ENCODE data around the gene INO80. TPM values are rescaled to one million over a fixed set of nuclear protein-coding genes. Genes with fewer than 3 reads are reported as not detected.

Gene INO80
- total RNA-seq, 1 experiment from 2014 or later, result 15.3 TPM

DNA sequence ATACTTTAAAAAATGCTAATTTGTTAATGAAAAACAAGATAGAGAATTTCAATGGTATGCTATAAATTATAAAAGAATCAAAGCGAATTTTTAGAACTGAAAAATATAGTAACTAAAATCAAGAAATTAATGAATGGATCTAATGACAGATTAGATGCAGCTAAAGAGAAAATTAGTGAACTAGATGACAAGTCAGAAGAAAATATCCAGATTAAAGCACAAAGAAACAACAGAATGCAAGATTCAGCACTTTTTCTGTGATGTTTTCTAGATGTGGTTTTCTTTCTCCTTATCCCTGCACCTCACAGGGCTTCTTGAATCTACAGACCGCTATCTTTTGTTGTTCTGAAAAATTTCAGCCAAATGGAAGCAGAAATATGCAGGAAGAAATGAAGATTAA is 54.4 kb downstream of the INO80 start:
- CTCF ChIA-PET, result no interaction called here
- intact Hi-C loops (cut with micrococcal nuclease; ENCODE audit: unreplicated experiment), result no loop called here
- no peaks in the 10 kb centered on the region for H3K27me3 Mint-ChIP-seq (ENCODE audit: unreplicated experiment)
- TF ChIP-seq, protein P1, sequence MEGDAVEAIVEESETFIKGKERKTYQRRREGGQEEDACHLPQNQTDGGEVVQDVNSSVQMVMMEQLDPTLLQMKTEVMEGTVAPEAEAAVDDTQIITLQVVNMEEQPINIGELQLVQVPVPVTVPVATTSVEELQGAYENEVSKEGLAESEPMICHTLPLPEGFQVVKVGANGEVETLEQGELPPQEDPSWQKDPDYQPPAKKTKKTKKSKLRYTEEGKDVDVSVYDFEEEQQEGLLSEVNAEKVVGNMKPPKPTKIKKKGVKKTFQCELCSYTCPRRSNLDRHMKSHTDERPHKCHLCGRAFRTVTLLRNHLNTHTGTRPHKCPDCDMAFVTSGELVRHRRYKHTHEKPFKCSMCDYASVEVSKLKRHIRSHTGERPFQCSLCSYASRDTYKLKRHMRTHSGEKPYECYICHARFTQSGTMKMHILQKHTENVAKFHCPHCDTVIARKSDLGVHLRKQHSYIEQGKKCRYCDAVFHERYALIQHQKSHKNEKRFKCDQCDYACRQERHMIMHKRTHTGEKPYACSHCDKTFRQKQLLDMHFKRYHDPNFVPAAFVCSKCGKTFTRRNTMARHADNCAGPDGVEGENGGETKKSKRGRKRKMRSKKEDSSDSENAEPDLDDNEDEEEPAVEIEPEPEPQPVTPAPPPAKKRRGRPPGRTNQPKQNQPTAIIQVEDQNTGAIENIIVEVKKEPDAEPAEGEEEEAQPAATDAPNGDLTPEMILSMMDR (IDR thresholded peaks at IDR 0.05; ENCODE audit: unreplicated experiment), result no peak
- H3K9me3 Mint-ChIP-seq (ENCODE audit: low read depth, unreplicated experiment), result no peaks in the 10 kb centered on the region
- peaks cover 15% of the 10 kb centered on the region for H3K36me3 Mint-ChIP-seq (ENCODE audit: insufficient read depth, unreplicated experiment)
- no peaks in the 10 kb centered on the region for H3K4me1 Mint-ChIP-seq (ENCODE audit: low read depth, unreplicated experiment)
- no TSS peak for BruUV-seq (replicated peaks)
- no peak for DNase-seq
- no peak overlapping the region for H3K27ac Mint-ChIP-seq (ENCODE audit: unreplicated experiment)
- H3K4me3 Mint-ChIP-seq (ENCODE audit: low read depth, unreplicated experiment), result no peak overlapping the region

DNA sequence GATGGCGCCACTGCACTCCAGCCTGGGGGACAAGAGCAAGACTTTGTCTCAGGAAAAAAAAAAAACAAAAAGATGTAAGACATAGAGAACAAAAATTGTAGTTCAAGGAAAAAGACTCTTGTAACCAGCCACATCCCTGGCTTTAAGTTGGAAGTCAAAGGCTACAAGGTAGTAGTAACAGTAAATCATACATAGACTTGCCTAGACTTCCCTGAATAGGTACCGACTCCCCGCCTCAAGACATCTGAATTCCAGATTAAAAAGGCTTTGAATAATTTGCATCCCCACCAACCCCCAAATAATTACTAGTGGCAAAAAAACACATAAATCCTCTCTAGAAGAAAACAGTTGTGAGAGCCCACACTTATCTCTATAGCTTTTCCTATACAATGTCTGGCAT is 55.6 kb downstream of the INO80 start:
- Mint-ChIP-seq H3K36me3 (ENCODE audit: insufficient read depth, unreplicated experiment) (peaks cover 15% of the 10 kb centered on the region), H3K4me3 (ENCODE audit: low read depth, unreplicated experiment) (no peak overlapping the region), H3K4me1 (ENCODE audit: low read depth, unreplicated experiment) (no peaks in the 10 kb centered on the region), H3K9me3 (ENCODE audit: low read depth, unreplicated experiment) (no peaks in the 10 kb centered on the region), H3K27ac (ENCODE audit: unreplicated experiment) (no peak overlapping the region), H3K27me3 (ENCODE audit: unreplicated experiment) (no peaks in the 10 kb centered on the region)
- no TSS peak for BruUV-seq (replicated peaks)
- CTCF ChIA-PET, result no interaction called here
- TF ChIP-seq, protein P1 (IDR thresholded peaks at IDR 0.05; ENCODE audit: unreplicated experiment), result no peak
- intact Hi-C loops (cut with micrococcal nuclease; ENCODE audit: unreplicated experiment), result no loop called here
- DNase-seq, result no peak

DNA sequence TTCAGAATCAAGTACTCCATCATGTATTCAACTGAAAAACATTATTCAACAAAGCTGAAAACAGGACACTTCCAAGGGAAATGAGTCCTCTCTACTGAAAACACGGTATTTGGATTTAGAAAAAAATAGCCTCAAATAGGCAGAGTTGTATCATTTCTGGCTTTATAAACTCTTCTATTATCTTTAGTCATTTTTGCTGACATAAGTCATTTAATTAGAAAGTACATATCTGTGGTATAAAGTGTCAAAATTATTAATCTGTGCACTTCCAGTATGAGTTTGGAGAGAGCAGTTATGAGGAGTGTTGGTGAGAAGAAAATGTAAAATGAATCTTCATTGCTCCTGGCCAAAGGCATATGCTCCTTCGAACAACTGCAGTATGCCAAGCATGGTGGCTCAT is 59.3 kb downstream of the INO80 start:
- CTCF ChIA-PET, result no interaction called here
- Mint-ChIP-seq H3K4me1 (ENCODE audit: low read depth, unreplicated experiment) (no peaks in the 10 kb centered on the region), H3K9me3 (ENCODE audit: low read depth, unreplicated experiment) (no peaks in the 10 kb centered on the region), H3K27me3 (ENCODE audit: unreplicated experiment) (no peaks in the 10 kb centered on the region), H3K4me3 (ENCODE audit: low read depth, unreplicated experiment) (no peak overlapping the region), H3K27ac (ENCODE audit: unreplicated experiment) (no peak overlapping the region), H3K36me3 (ENCODE audit: insufficient read depth, unreplicated experiment) (peaks cover 22% of the 10 kb centered on the region)
- TF ChIP-seq, protein P1 (IDR thresholded peaks at IDR 0.05; ENCODE audit: unreplicated experiment), result no peak
- DNase-seq, result no peak
- intact Hi-C loops (cut with micrococcal nuclease; ENCODE audit: unreplicated experiment), result no loop called here
- BruUV-seq (replicated peaks), result no TSS peak

DNA sequence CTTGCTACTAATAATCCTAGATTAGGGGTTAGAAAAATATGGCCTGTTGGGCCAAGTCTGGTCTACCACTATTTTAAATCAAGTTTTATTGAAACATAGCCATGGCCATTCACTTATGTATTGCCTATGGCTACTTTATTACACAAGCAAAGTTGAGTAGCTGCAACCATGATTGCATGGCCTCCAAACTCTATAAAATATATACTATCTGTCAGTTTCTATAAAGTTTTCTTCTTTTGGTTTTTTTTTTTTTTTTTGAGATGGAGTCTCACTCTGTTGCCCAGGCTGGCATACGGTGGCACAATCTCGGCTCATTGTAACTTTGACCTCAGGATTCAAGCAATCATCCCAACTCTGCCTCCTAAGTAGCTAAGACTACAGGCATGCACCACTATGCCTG is 60.4 kb downstream of the INO80 start:
- Mint-ChIP-seq H3K4me1 (ENCODE audit: low read depth, unreplicated experiment) (no peaks in the 10 kb centered on the region), H3K9me3 (ENCODE audit: low read depth, unreplicated experiment) (no peaks in the 10 kb centered on the region), H3K27me3 (ENCODE audit: unreplicated experiment) (no peaks in the 10 kb centered on the region), H3K36me3 (ENCODE audit: insufficient read depth, unreplicated experiment) (peaks cover 22% of the 10 kb centered on the region), H3K27ac (ENCODE audit: unreplicated experiment) (no peak overlapping the region), H3K4me3 (ENCODE audit: low read depth, unreplicated experiment) (no peak overlapping the region)
- intact Hi-C loops (cut with micrococcal nuclease; ENCODE audit: unreplicated experiment), result no loop called here
- DNase-seq, result no peak
- CTCF ChIA-PET, result interaction anchor here (0.6 to 0.7 kb wide), 2 partner anchors 11 to 389 kb away, joined by 4 read pairs; no protein-coding TSS in a partner anchor
- TF ChIP-seq, protein P1 (IDR thresholded peaks at IDR 0.05; ENCODE audit: unreplicated experiment), result no peak
- BruUV-seq (replicated peaks), result no TSS peak
